Suppressor macrophage treated with lipopolysaccharide for 4 hours (primary cell): ENCODE data around the gene ITGA6.

ENCODE experiments used
- DNase-seq: peaks from one replicate; pipeline ENCODE4 v3.0.0-alpha.2; 2020

ITGA6 gene

DNA sequence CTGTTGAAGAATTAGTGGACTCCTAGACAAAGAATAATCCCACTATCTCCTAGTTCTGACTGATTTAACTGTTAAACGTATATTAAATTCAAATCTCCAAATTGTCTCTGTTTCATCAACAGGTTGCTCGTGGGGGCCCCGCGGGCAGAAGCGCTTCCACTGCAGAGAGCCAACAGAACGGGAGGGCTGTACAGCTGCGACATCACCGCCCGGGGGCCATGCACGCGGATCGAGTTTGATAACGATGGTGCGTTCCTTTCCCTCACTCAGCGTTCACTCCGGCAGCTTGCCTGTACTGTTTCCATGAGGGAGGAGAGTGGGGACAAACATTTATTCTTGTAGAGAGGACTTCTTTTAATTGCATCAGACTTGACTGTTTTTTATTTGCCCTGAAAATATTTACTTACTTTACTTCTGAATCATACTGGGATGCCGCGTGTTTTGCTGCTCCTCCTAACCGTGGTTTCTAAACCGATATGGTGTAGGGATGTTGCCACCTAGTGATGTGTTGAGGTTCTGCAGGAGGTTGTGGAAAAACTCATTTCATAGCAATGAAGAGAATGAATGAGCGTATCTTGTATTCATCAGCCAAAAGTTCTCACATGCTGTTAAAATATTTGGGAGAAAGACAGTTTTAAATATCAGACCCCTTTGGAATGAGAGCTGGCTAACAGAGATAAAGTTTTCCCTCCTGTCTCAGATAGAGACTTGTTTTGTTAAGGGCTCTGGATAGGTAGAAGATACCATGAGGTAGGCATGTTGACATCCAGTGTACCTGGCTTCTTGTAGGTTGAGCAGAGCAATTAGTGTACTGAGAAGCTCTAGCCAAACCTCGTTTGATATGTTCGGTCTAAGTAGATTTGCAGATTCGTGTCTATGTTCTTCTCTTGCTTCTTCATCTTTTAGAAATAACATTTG lies 38.3 kb downstream of the ITGA6 start:
- peak; percentile 83 for DNase-seq

DNA sequence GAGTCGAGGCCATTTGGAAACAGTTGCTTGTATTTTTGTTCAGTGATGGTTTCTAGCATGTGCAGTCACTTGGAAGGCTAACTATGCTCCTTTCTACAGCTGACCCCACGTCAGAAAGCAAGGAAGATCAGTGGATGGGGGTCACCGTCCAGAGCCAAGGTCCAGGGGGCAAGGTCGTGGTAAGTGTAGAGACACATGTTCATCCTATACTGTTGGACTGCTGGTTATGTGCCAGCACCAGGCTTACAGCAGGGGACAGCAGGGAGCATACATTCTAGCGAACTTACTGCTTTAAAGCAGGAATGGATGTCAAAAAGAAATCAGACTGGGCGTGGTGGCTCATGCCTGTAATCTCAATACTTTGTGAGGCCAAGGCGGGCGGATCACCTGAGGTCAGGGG lies 40.0 kb downstream of the ITGA6 start:
- no peak for DNase-seq

DNA sequence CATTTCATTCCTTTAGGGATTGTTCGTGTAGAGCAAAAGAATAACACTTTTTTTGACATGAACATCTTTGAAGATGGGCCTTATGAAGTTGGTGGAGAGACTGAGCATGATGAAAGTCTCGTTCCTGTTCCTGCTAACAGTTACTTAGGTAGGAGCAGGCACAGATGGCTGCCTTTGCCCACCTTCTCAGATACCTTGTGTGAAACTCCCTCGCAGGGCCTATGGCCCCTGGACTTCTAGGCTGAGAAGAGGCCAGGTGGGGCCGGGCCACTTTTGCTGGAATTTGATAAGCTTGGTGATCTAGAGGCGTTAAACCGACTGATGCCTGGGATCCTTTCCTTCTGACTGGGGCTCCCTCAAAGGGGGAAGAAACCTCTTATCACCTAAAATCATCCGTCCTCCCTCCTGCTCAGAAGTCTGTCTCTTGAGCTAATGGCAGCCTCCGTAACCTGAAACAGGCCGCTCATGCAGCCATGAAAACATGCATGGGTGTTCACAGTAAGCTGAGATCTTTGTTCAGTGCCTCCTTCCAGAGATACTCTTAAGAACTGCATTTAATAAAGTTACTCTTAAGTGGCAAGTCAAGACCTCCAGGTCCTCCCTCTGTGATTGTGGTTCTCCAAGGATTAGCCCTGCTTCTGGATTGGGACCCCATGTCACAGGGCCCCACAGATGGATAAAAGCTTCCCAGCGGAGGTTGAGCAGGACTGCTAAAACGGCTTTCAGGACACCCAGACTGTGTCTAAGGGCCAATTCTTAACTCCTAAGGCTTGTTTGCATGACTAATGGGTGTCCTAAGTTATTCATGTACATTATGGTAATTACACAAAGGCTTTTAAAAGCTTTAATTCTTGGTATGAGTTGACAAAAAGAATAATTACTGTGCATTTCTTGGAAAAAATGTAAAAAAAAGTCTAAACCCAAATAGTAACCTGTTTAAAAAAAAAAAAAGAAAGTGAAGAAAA lies 43.9 kb downstream of the ITGA6 start:
- DNase-seq: no peak

DNA sequence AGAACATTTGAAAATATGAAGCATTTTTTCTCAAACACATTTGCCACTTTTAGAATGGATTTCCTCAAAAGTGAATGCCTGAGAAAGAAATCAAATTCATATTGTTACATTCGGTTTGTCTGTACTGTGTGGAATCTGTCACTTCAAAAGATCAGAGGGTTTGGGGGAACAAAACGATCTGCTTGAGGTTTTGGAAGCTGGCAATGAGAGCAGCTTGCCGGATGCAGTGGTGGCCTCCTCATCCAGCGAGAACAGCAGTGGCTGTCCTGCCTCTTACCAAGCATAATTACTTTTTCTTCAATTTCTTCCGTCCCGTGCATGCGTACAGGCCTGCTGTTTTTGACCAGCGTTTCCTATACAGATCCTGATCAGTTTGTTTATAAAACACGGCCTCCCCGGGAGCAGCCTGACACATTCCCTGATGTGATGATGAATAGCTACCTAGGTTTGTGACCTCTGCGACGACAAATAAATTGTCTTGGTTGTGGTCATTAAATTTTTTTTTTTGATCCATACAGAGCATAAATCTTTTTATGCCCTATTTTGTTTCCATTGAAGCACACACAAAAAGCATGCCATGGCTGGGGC lies 45.2 kb downstream of the ITGA6 start:
- no peak for DNase-seq

DNA sequence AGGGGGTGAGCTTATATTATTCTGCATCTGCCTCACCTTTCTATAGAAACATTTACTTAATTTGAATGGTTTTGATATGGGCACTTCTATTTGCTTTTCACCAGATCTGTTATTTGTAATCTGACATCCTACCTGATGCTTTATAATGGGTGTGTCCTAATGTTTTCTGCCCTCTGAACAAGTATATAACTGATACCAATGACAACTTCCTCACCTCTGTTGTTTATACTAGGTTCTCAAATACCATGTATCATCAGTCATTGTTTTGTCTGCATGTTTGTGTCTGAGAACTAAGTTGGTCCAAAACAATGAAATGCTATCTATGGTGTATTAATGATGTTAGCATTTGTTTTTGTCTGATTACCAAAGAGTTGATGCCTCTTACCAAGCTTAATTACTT lies 45.8 kb downstream of the ITGA6 start:
- DNase-seq: no peak

DNA sequence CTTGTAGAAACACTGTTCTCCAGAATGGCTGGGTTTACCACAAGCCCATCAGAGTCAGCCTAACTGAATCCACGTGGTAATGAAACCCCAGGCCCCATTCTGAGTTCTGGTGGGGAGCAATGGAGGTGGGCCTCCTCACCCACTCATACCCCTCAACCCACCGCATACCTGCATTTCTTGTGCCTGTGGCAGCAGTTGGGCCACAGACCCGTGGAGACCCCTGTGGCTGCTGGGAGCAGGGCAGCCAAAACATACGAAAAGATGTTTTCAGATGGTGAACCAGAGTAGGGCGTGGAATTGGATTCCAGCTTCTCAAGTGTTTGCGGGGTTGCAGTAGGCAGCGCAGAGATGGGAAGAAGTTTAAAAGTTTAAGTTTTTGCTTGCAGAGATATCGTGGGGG lies 51.0 kb downstream of the ITGA6 start:
- no peak for DNase-seq

DNA sequence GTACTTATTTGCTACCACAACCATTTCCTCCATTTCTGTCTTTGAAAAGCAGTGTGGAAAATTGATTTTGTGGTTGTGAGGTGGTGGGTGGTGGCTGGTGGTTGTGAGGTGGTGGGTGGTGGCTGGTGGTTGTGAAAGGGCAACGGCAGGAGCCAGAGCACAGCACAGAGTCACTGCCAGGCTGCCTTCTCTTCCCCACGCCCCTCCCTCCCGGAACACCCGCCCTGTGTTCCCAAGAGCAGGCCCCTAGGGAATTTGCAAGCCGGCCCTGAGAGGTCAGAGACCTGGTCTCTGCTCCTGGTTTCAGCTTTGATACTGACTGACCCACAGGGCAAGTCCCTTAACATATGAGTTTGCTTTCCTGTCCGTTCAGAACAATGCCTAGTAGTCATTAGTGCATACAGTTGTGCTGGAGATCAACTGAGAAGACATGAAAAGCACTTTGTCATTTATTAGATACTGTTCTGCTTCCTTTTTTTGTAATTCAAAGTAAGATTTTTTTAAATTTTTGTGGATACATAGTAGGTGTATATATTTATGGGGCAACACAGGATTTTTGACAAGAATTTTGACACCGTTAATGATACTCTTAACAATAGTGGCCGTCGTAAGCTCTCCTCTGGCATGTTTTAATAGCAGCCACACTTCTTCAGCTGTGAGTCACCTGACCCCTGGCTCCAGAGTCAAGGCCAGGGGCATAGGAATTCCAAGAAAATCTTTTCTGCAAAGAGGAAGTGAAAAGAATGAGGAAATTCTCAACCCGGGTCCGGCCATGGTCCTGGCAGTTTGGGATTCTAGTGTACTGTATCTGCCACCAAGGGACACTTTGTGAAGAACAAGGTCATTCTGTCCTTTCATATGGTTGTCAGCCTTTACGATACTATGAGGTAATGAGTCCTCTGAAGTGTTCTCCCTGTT lies 53.2 kb downstream of the ITGA6 start:
- DNase-seq: no peak

DNA sequence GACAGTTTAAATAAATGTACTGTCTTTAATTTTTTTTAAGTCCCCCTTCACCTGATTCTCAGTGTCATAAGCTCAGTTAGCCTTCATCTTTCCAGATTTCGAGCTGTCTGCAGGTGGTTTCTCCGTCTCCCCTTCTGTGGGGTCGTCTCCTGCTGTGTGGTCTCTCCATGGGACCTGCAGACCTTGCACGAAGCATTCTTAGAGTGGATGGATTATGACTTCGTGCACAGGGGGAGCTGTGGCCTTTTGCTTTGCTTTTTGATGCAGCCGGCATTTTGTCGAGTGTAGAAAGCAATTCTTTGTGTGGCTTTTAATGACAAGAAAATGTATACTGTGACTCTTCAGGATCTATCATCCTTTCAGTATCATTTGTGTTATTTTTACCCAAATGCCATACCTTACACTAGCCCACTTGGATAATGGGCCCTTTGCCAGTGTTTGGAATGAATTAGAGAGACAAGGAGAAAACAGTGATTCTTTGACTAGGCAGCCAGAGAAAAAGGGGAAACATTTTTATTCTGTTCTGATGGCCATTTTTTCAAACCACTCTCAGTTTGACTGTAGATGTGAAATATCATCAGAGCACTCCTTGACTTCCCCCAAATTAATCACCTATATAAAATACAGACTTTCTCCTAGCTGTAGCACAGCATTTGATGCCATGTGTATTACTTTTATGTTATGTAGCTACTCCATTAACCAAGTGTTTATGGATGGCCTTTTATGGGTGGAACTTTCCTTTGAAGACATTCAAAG lies 54.3 kb downstream of the ITGA6 start:
- no peak for DNase-seq

DNA sequence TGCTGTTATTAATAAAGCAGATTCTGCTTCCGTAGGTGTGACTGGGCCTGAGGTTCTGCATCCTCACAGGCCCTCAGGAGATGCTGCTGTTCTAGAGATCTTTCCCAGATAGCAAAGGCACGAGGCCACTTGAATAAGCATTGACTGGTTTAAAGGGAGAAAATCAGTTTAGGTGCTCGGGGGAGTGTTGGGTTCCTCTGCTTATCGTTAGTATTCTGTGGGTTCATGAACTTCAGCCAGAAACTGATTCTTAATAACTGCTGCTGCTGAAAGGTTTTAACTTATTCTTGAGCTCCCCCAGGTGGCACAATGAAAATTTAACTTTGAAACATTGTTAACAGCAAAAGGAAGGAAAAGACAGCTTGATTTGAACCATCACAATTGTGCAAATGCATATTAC lies 56.9 kb downstream of the ITGA6 start:
- no peak for DNase-seq

DNA sequence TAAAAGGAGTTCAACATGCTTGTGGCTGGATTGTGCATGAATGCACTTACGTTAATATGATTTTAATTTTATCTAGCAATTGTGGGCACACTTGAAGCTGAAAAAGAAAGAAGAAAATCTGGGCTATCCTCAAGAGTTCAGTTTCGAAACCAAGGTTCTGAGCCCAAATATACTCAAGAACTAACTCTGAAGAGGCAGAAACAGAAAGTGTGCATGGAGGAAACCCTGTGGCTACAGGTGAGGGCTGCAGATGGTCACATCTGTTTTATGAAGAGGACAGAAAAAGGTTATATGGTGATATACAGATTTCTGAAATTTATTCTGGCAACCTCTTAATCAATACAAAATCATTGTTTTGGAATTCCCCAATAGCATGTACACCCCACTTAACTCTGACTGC lies 57.3 kb downstream of the ITGA6 start:
- no peak for DNase-seq

DNA sequence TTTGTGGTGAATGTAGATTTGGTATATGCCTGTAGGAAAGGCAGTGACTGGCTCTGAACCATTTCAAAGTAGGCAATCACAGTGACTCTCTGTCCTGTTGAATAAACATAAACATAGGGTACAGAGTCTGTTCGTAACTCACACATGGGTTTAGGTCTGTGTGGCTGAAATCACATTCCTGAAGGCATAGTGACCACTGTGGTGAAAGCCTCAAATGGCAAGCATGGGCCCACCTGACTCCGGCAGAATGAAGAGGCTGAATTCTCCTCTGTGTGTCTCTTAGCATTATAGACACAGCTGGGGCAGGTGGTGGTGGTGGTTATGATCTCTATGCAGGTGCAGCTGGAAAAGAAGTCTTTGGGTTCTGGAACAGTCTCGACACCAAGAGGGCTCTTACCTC lies 61.2 kb downstream of the ITGA6 start:
- no peak for DNase-seq

DNA sequence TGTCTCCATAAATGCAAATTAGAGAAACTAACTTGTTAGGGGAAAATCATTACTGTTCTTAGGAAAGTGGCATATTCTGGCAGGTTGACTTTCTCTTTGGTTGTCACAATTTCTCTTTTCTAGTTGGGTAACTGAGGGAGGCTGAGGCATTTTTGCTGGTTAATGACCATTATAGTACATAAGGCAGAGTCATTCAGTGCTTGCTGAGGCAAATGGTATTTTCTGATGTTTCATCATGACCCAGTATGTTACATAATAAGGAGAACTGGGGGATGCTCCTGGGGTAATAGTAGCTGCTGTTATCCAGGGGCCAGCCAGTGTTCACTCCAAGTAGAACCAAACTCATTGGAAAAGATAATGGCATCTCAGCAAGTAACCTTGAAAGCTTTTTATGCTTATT lies 62.3 kb downstream of the ITGA6 start:
- peak; percentile 44 for DNase-seq

DNA sequence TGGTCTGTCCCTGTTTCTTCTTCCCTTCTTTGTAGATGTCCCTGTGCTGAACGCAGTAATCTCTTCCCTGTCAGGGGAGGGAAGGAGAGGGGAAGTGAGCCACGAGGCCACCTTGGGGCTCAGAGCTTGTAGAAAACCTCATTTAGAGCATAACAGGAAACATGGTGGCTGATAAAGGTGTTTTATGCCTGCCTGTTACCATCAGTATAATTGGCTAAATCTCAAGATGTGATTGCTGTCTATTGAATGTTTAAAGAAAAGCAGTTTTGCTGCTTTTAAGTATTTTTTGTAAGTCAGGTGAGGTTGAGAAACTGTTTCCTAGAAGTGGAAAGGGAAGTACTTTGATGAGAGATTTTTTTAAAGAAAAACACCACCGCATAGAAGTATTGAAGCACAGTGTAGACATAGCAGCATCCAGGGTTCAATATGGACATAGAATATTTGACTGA lies 68.8 kb downstream of the ITGA6 start:
- peak; percentile 21 for DNase-seq

DNA sequence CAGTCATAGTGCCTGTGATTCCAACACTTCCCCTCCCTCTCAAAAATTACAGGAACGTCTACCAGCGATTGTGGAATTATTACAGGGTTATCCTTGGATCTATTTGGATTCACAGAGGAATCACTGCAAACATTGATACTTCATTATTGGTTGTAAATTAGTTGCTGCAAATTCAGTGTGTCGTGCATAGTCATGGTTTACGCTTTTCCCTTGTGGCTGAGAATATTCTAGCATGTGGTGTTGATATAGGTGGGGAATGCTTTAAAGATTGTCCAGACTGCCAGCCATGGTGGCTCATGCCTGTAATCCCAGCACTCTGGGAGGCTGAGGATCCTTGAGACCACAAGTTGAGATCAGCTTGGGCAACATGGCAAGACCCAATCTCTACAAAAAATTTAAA lies 79.8 kb downstream of the ITGA6 start:
- no peak for DNase-seq

DNA sequence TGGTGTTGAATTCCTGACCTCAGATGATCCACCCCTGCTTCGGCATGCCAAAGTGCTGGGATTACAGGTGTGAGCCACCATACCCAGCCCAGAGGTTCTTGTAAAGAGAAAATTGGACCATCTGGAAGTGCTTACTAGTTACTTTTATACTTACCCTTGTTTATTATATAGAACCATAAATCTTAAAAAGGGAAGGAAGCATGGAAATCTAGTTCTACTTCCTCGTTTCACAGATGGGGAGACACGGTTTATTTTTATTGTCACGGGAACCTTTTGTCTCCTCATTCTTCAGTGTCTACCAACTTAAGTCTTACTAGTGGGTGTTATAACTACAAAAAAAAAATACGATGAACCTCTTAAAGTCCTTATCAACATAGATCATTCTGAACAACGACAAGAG lies 82.7 kb downstream of the ITGA6 start:
- peak; percentile 3 for DNase-seq

DNA sequence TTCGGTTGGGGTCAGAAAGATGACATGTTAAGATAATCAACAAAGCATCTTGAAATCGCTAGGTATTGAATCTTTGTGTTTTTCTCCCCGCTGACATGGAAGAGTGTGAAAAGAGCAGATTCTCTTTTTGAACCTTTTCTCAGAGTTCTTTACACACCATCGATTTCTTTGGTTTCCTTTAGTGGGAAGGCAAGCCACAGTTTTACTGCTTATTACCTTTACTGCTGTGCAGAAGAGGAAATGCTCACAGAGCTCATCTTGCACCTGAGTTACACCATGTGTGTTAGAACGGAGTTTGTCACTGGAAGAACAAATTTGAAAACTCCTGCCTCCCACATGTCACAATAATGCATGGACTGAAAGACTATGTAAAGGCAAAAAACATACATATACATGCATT lies 83.2 kb downstream of the ITGA6 start:
- DNase-seq: no peak

DNA sequence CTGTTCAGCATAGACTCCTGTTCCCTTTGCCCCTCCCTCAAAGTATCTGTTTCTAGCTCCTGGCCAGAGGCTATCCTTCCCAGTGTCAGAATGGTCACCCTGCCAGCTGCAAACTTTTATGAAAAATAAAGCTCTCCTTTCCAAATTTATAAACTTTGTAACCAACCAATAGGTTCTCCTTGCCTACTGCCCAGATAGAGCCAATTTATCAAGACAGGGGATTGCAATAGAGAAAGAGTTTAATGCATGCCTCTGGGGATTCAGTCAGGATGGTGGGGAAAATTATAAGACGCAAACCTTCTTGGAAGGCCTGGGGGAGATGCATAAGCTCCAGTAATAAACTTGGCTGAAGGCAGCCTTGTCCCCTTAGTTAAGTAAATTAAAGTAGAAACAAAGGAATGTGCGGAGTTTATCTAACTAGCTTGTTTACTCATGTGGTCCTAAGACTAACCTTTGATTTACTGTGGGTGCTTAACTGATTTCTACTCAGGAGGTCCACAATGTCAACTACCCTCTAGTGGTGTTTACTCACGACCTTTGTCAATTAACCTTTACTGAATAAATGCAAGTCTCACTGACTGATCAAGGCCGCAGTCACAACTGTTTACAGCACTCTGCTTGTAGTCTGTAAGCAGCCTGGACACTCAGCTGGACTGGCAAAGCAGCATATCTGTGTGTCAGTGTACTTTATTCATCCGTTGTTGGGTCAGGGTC lies 85.6 kb downstream of the ITGA6 start:
- DNase-seq: no peak

DNA sequence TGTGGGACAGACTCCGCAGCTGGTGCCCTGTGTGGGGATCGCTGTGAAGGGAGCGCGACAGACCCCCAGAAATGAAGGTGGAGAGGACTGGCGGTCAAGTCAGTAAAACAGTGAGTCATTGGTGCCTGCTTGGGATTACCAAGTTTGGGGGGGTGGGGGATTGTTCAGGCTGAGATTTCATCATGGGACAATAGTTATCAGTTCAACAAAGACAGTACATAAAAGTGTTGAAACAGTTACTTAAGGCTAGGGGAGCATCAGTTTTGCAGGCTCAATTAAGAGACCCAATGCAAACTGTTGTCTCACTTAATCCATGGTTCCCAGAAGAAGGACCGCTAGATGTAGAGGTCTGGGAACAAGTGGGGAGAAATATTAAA lies 86.1 kb downstream of the ITGA6 start:
- no peak for DNase-seq

DNA sequence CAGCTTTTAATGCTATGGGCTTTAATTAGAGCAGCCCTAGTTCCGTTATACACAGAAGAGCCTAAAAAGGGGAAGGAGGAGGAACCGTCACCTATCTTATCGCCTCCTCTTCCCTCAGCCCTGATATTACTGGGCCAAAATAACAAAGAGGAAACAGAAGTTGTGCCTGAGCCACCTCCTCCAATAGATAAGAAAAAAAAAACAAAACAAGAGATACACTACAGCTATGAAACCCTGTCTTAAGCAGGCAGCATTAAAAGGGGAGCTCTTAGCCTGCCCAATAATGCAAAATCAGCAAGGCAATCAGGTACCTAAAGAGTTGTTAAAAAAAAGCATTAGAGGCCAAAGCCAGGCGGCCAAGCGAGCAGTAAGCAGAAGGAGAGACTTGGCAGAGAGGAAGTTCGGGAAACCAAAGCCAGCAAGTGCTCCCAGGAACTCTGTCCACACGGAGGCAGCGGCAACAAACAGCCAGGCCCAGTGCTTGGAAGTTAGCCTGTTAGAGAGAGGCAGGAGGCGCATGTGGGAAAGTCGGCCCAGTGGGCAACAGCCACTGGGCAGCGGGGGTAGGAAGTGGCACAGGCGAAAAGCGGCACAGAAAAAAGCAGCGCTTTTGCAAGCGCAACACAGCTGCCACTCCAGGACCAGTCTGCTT lies 86.7 kb downstream of the ITGA6 start:
- DNase-seq: no peak

DNA sequence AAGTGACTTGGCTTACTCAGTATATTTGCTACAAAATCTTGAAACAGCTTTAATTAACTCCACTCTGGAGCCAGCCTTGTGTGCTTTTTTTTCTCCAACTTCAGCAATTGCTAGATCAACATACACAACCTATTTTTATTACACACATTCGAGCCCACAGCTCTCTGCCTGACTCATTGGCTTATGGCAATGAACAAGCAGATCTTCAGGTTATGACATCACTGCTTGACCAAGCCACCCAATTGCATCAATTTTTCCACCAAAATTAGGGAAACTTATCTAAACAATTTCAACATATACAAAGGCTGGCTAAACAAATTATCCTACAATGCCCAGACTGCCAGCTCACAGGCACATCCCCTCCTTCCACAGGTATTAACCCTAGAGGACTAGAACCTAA lies 88.9 kb downstream of the ITGA6 start:
- DNase-seq: peak; percentile 82
